Neuronal stem cell (in vitro differentiated cells): ENCODE results near the gene RSKR.

Experiments
- DNase-seq: peaks from one replicate; pipeline ENCODE4 v3.0.0-alpha.2; 2013; ENCODE audit warnings: low spot score
- H2AFZ ChIP-seq: one replicate; pipeline ENCODE4 v1.6.1; 2013; ENCODE audit warnings: mild to moderate bottlenecking, low read length, inconsistent platforms
- H2AK5ac ChIP-seq: 2 replicates; pipeline ENCODE4 v1.6.1; 2013; ENCODE audit warnings: low read depth, mild to moderate bottlenecking, inconsistent platforms, low read length, moderate library complexity, mixed read lengths
- H2BK120ac ChIP-seq: 2 replicates; pipeline ENCODE4 v1.6.1; 2013; ENCODE audit warnings: low read depth, mild to moderate bottlenecking, inconsistent platforms, low read length, moderate library complexity, mixed read lengths
- H2BK12ac ChIP-seq: one replicate; pipeline ENCODE4 v1.6.1; 2013; ENCODE audit warnings: low read length, inconsistent platforms
- H2BK15ac ChIP-seq: 2 replicates; pipeline ENCODE4 v1.6.1; 2013; ENCODE audit warnings: mild to moderate bottlenecking, low read length, inconsistent platforms, mixed read lengths
- H2BK5ac ChIP-seq: one replicate; pipeline ENCODE4 v1.6.1; 2013; ENCODE audit warnings: inconsistent platforms, mild to moderate bottlenecking, low read length, moderate library complexity
- H3K14ac ChIP-seq: one replicate; pipeline ENCODE4 v1.6.1; 2013; ENCODE audit warnings: low read length, inconsistent platforms
- H3K18ac ChIP-seq: 2 replicates; pipeline ENCODE4 v1.6.1; 2013; ENCODE audit warnings: low read length, inconsistent platforms
- H3K23ac ChIP-seq: 2 replicates; pipeline ENCODE4 v1.6.1; 2013; ENCODE audit warnings: low read depth, mild to moderate bottlenecking, mixed read lengths, low read length, inconsistent platforms; ENCODE audit not compliant: poor library complexity
- H3K27ac ChIP-seq: replicated peaks from 3 replicates; pipeline ENCODE4 v1.5.1; 2013; ENCODE audit warnings: low read length, inconsistent platforms
- H3K27me3 ChIP-seq, 3 experiments: 2 replicates each; pipeline ENCODE4 v1.6.1; 2013; ENCODE audit warnings: low read length in 3 of 3, mild to moderate bottlenecking in 2 of 3, inconsistent platforms in 1 of 3, low read depth in 1 of 3, mixed read lengths in 1 of 3, moderate library complexity in 1 of 3; ENCODE audit not compliant: control insufficient read depth in 3 of 3, insufficient read depth in 3 of 3
- H3K36me3 ChIP-seq, 2 donors: replicated peaks in 1 of 2; 2 replicates each; pipeline ENCODE4 v1.6.1; 2013; ENCODE audit warnings: low read length in 2 of 2; ENCODE audit not compliant: control insufficient read depth in 2 of 2, insufficient read depth in 2 of 2
- H3K4ac ChIP-seq: 2 replicates; pipeline ENCODE4 v1.6.1; 2013; ENCODE audit warnings: inconsistent platforms, mild to moderate bottlenecking, low read length, moderate library complexity
- H3K4me1 ChIP-seq, 2 donors: 1 replicate in 1 of 2; 2 replicates in 1 of 2; pipeline ENCODE4 v1.6.1; 2013; ENCODE audit warnings: low read length in 2 of 2, low read depth in 1 of 2; ENCODE audit not compliant: control insufficient read depth in 2 of 2, insufficient read depth in 1 of 2
- H3K4me2 ChIP-seq: one replicate; pipeline ENCODE4 v1.6.1; 2013; ENCODE audit warnings: mild to moderate bottlenecking, low read length, inconsistent platforms; ENCODE audit not compliant: insufficient read depth, poor library complexity, severe bottlenecking
- H3K4me3 ChIP-seq, 2 donors: 2 replicates each; pipeline ENCODE4 v1.5.1; 2013; ENCODE audit warnings: low read length in 2 of 2, mild to moderate bottlenecking in 2 of 2, inconsistent platforms in 1 of 2, moderate library complexity in 1 of 2
- H3K79me1 ChIP-seq: one replicate; pipeline ENCODE4 v1.6.1; 2013; ENCODE audit warnings: low read depth, mild to moderate bottlenecking, inconsistent platforms, low read length, moderate library complexity
- H3K9ac ChIP-seq: one replicate; pipeline ENCODE4 v1.6.1; 2013; ENCODE audit warnings: mild to moderate bottlenecking, low read depth, low read length, inconsistent platforms; ENCODE audit not compliant: poor library complexity
- H3K9me3 ChIP-seq, 2 donors: replicated peaks in 1 of 2; 2 replicates each; pipeline versions ENCODE3 to v1.6.1; 2013; ENCODE audit warnings: low read length in 2 of 2, mild to moderate bottlenecking in 2 of 2, inconsistent platforms in 1 of 2, low read depth in 1 of 2, mixed read lengths in 1 of 2, moderate library complexity in 1 of 2; ENCODE audit not compliant: control insufficient read depth in 2 of 2, insufficient read depth in 1 of 2
- H4K8ac ChIP-seq: one replicate; pipeline ENCODE4 v1.6.1; 2013; ENCODE audit warnings: low read depth, mild to moderate bottlenecking, inconsistent platforms, low read length, moderate library complexity
- H4K91ac ChIP-seq: one replicate; pipeline ENCODE4 v1.6.1; 2013; ENCODE audit warnings: low read length, low read depth, mild to moderate bottlenecking, inconsistent platforms; ENCODE audit not compliant: poor library complexity
- WGBS, 2 donors: extraction: QIAGEN DNeasy Blood & Tissue Kit; methylation state at CpG; one replicate each; pipeline ENCODE4 v1.1.7; 2013; ENCODE audit warnings: missing lambda C conversion rate in 2 of 2, mixed read lengths in 1 of 2; ENCODE audit not compliant: insufficient read length in 2 of 2, insufficient replicate concordance in 1 of 2; ENCODE audit errors: extremely low coverage in 2 of 2; 5-methylcytosine and 5-hydroxymethylcytosine counted together

The RSKR gene

GRCh38 chr17:28655160-28655559, 41.2 kb upstream of the RSKR start:
- Histone ChIP-seq H2BK12ac (no peak overlapping the region), H3K79me1 (peaks cover 11% of the 10 kb centered on the region), H3K9me3 (peaks cover 0 to 4% of the 10 kb centered on the region in 2 donors), H2BK120ac (no peak overlapping the region), H3K4me2 (no peak overlapping the region), H2BK5ac (no peak overlapping the region), H4K8ac (no peak overlapping the region), H3K4me3 (no peak overlapping the region), H3K14ac (no peak overlapping the region), H4K91ac (peak overlapping the region; percentile 43), H3K27ac (no peak overlapping the region), H3K23ac (no peak overlapping the region), H3K9ac (peak overlapping the region; percentile 21), H2AFZ (no peak overlapping the region), H3K4ac (no peak overlapping the region), H3K36me3 (peaks cover 22 to 86% of the 10 kb centered on the region in 2 donors), H3K27me3 (no peaks in the 10 kb centered on the region), H2BK15ac (no peak overlapping the region), H3K4me1 (no peaks in the 10 kb centered on the region), H3K18ac (no peak overlapping the region), H2AK5ac (no peak overlapping the region)
- DNase-seq: no peak
- no CpG with 5 or more reads among the region's 5 CpGs for WGBS, 2 donors

- DNase-seq: no peak
- Histone ChIP-seq H2AK5ac (no peak overlapping the region), H4K8ac (no peak overlapping the region)
These were observed 34.7 kb upstream of the RSKR start for GRCh38 chr17:28648698-28649097.

GRCh38 chr17:28646039-28646754, 32.2 kb upstream of the RSKR start:
- no peak overlapping the region for H3K14ac ChIP-seq
- peak overlapping the region; percentile 46 for H2AFZ ChIP-seq
- H2BK15ac ChIP-seq: no peak overlapping the region
- no peak for DNase-seq
- H3K79me1 ChIP-seq: no peaks in the 10 kb centered on the region
- H3K4me1 ChIP-seq: peaks cover 2 to 5% of the 10 kb centered on the region in 2 donors
- no peak overlapping the region for H3K18ac ChIP-seq
- H4K8ac ChIP-seq: no peak overlapping the region
- WGBS, 2 donors: 100% methylated on average over 2 of the region's 12 CpGs; no CpG with 5 or more reads in 1 of the 2 donors
- no peak overlapping the region for H3K4ac ChIP-seq
- no peak overlapping the region for H3K4me3 ChIP-seq
- H3K9me3 ChIP-seq: no peaks in the 10 kb centered on the region
- H2BK12ac ChIP-seq: no peak overlapping the region
- H3K9ac ChIP-seq: no peak overlapping the region
- H2BK120ac ChIP-seq: no peak overlapping the region
- H3K23ac ChIP-seq: no peak overlapping the region
- no peak overlapping the region for H2AK5ac ChIP-seq
- H3K36me3 ChIP-seq: peaks cover 23 to 67% of the 10 kb centered on the region in 2 donors
- no peak overlapping the region for H3K4me2 ChIP-seq
- no peak overlapping the region for H4K91ac ChIP-seq
- no peak overlapping the region for H2BK5ac ChIP-seq
- H3K27ac ChIP-seq: no peak overlapping the region
- no peaks in the 10 kb centered on the region for H3K27me3 ChIP-seq

More at GRCh38 chr17:28648698-28649097, 34.7 kb upstream of the RSKR start:
- Histone ChIP-seq H3K9ac (no peak overlapping the region), H3K9me3 (no peaks in the 10 kb centered on the region), H3K27me3 (no peaks in the 10 kb centered on the region), H3K27ac (no peak overlapping the region), H3K4me2 (no peak overlapping the region), H3K36me3 (peaks cover 6 to 66% of the 10 kb centered on the region in 2 donors), H2BK5ac (no peak overlapping the region), H2BK120ac (no peak overlapping the region), H3K4me1 (peaks cover 0 to 1% of the 10 kb centered on the region in 2 donors), H3K14ac (no peak overlapping the region), H2BK15ac (no peak overlapping the region), H2BK12ac (no peak overlapping the region), H3K23ac (no peak overlapping the region), H3K4me3 (no peak overlapping the region), H3K18ac (no peak overlapping the region), H2AFZ (no peak overlapping the region), H4K91ac (no peak overlapping the region), H3K4ac (no peak overlapping the region), H3K79me1 (no peaks in the 10 kb centered on the region)
- no CpG with 5 or more reads among the region's 2 CpGs for WGBS, 2 donors

- Histone ChIP-seq H3K9me3 (no peaks in the 10 kb centered on the region), H3K79me1 (no peaks in the 10 kb centered on the region), H2BK15ac (no peak overlapping the region), H2AK5ac (no peak overlapping the region), H2AFZ (peak overlapping the region; percentile 97), H3K27me3 (no peaks in the 10 kb centered on the region), H3K4me1 (peaks cover 2 to 5% of the 10 kb centered on the region in 2 donors), H2BK120ac (no peak overlapping the region), H3K36me3 (peaks cover 27 to 67% of the 10 kb centered on the region in 2 donors), H4K8ac (no peak overlapping the region), H3K23ac (no peak overlapping the region), H2BK5ac (no peak overlapping the region), H3K9ac (no peak overlapping the region), H3K27ac (peak overlapping the region; percentile 52), H3K18ac (no peak overlapping the region), H3K4me3 (peak overlapping the region; percentile 89 to 94), H3K4ac (no peak overlapping the region), H3K14ac (no peak overlapping the region), H3K4me2 (peak overlapping the region; percentile 81), H4K91ac (no peak overlapping the region), H2BK12ac (no peak overlapping the region)
- WGBS, 2 donors: no CpG with 5 or more reads among the region's 8 CpGs
- no peak for DNase-seq
These were observed 31.6 kb upstream of the RSKR start for GRCh38 chr17:28645576-28645939.
